Hepatocyte (in vitro differentiated cells): ENCODE data around the gene COTL1.

Source experiments
- CTCF ChIP-seq: fragments of 200-600 bp; sonication (generic); IDR thresholded peaks from 2 replicates; pipeline ENCODE4 v1.5.1; 2016; ENCODE audit warnings: antibody characterized with exemption, mild to moderate bottlenecking; ENCODE audit not compliant: poor library complexity
- EZH2phosphoT487 ChIP-seq: fragments of 200-600 bp; sonication (generic); IDR thresholded peaks from one replicate; pipeline ENCODE4 v1.6.1; 2018; ENCODE audit warnings: antibody characterized with exemption, mild to moderate bottlenecking, low read depth, moderate library complexity; ENCODE audit not compliant: unreplicated experiment, severe bottlenecking

- TF ChIP-seq CTCF, result no peak
- TF ChIP-seq EZH2phosphoT487, result no peak
These were observed 89.6 kb downstream of the COTL1 start for GRCh38 chr16:84528322-84528721.
